ENCODE data around the gene INHBC.

Gene INHBC

DNA sequence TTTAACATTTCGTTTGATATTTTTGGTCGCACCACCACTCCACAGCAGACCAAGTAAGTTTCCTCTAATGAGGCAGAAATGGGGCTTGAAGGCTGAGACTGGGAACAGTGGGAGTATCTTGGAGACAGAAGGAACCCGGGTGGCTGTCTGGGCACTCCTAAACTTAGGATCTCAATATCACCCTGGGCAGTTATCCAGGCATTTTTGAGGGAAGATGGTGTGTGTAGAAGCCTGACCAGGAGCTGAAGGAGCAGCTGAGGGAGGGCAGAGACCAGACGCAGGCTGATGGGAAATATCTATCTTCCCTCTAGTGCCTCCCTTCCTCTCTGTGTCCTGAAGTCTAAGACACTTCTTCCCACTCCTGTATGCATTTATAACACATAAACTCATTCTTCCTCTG lies 64.0 kb downstream of the INHBC start:
- Histone ChIP-seq H3K4me3 (ENCODE audit: low read length in 2 of 2) (no peak overlapping the region), H3K27me3 (ENCODE audit: control insufficient read depth in 1 of 2, insufficient read depth in 2 of 2, low read length in 2 of 2) (no peaks in the 10 kb centered on the region), H3K27ac (ENCODE audit: low read length) (no peak overlapping the region), H3K36me3 (ENCODE audit: control insufficient read depth in 2 of 2, insufficient read depth in 2 of 2, low read length in 2 of 2) (peaks cover 35 to 37% of the 10 kb centered on the region in 2 donors), H3K9me3 (ENCODE audit: control insufficient read depth in 2 of 2, low read length in 2 of 2) (no peaks in the 10 kb centered on the region), H3K4me1 (ENCODE audit: control insufficient read depth, insufficient read depth, low read length) (no peaks in the 10 kb centered on the region), H3K9ac (ENCODE audit: low read length in 2 of 2) (no peak overlapping the region)

DNA sequence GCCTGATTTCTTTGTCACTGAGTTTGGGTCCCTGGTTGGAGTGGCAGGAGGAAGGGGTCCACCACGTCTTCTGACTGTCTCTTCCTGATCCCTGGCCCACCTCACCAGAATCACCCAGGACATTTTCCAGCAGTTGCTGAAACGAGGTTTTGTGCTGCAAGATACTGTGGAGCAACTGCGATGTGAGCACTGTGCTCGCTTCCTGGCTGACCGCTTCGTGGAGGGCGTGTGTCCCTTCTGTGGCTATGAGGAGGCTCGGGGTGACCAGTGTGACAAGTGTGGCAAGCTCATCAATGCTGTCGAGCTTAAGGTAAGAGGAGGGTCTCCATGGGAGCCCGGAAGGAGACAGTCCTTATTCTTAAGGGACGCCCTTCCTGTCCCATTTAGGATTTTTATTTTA lies 65.6 kb downstream of the INHBC start:
- no peaks in the 10 kb centered on the region for H3K9me3 ChIP-seq (ENCODE audit: control insufficient read depth in 2 of 2, low read length in 2 of 2)
- H3K27ac ChIP-seq (ENCODE audit: low read length) = no peak overlapping the region
- H3K4me3 ChIP-seq (ENCODE audit: low read length in 2 of 2) = no peak overlapping the region
- peaks cover 44 to 47% of the 10 kb centered on the region in 2 donors for H3K36me3 ChIP-seq (ENCODE audit: control insufficient read depth in 2 of 2, insufficient read depth in 2 of 2, low read length in 2 of 2)
- no peak overlapping the region for H3K9ac ChIP-seq (ENCODE audit: low read length in 2 of 2)
- H3K4me1 ChIP-seq (ENCODE audit: control insufficient read depth, insufficient read depth, low read length) = no peaks in the 10 kb centered on the region
- no peaks in the 10 kb centered on the region for H3K27me3 ChIP-seq (ENCODE audit: control insufficient read depth in 1 of 2, insufficient read depth in 2 of 2, low read length in 2 of 2)

Measured in stomach smooth muscle (tissue), 2 donors.